ENCODE results near the gene IL26. TPM values are rescaled to one million over a fixed set of nuclear protein-coding genes. Genes with fewer than 3 reads are reported as not detected.

The IL26 gene
- total and polyA plus RNA-seq, 8 donors, result not detected

DNA sequence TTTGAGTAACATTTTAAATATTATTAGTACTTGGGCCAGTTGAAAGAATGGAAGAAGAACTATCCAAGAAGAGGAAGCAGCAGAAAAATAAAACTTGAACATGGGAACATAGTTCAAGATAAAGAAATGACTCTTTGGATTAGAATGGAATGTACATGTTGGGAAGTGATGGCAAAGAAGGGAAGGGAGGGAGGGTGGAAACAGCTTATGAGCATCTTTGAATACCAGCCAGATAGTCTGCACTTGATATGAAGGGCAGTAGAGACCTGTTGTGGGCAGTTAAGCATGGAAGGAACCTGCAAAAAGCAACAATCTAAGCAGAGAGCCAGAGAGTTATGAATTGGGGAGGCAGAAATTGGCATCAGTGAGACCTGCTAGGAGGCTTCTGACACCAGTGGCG, 37.8 kb upstream of the IL26 start:
- WGBS, 5 donors, result 77 to 95% (median 83%) methylated on average over 1 of the region's 1 CpG

DNA sequence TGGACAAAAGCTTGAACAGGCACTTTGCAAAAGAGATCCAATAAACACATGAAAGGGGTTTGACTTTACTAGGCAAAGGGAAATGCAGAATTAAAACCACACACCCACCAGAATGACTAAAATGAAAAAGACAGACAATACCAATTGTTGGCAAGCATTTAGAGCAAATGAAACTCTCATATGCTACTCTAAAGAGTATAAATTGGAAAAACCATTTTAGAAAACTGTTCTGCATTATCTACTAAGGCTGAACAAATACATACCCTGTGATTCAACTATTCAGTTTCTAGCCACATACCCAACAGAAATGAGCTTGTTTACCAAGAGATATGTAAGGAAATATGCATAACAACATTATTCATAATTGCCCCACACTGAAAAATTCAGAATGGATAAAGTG, 36.3 kb upstream of the IL26 start:
- no peaks in the 10 kb centered on the region for H3K9me3 ChIP-seq
- no peaks in the 10 kb centered on the region for H3K36me3 ChIP-seq
- H3K4me3 ChIP-seq, result no peak overlapping the region
- no peaks in the 10 kb centered on the region for H3K27me3 ChIP-seq
- no peak overlapping the region for H3K27ac ChIP-seq
- no peaks in the 10 kb centered on the region for H3K4me1 ChIP-seq
- DNase-seq, result no peak
- TF ChIP-seq POLR2A (IDR thresholded peaks at IDR 0.05) (no peak), EP300 (IDR thresholded peaks at IDR 0.05) (no peak), POLR2AphosphoS5 (IDR thresholded peaks at IDR 0.05) (no peak)
- TF ChIP-seq, protein P1, sequence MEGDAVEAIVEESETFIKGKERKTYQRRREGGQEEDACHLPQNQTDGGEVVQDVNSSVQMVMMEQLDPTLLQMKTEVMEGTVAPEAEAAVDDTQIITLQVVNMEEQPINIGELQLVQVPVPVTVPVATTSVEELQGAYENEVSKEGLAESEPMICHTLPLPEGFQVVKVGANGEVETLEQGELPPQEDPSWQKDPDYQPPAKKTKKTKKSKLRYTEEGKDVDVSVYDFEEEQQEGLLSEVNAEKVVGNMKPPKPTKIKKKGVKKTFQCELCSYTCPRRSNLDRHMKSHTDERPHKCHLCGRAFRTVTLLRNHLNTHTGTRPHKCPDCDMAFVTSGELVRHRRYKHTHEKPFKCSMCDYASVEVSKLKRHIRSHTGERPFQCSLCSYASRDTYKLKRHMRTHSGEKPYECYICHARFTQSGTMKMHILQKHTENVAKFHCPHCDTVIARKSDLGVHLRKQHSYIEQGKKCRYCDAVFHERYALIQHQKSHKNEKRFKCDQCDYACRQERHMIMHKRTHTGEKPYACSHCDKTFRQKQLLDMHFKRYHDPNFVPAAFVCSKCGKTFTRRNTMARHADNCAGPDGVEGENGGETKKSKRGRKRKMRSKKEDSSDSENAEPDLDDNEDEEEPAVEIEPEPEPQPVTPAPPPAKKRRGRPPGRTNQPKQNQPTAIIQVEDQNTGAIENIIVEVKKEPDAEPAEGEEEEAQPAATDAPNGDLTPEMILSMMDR (IDR thresholded peaks at IDR 0.05), result no peak
- intact Hi-C loops (cut with DNase I; ENCODE audit: low total_unique reads), result no loop called here

More for the DNA sequence above, 37.8 kb upstream of the IL26 start:
- no peak for DNase-seq
- Histone ChIP-seq H3K27me3 (no peaks in the 10 kb centered on the region), H3K36me3 (no peaks in the 10 kb centered on the region), H3K4me3 (no peak overlapping the region), H3K4me1 (no peaks in the 10 kb centered on the region), H3K27ac (no peak overlapping the region), H3K9me3 (no peaks in the 10 kb centered on the region)
- intact Hi-C loops (cut with DNase I; ENCODE audit: low total_unique reads), result no loop called here
- TF ChIP-seq EP300 (IDR thresholded peaks at IDR 0.05) (no peak), POLR2A (IDR thresholded peaks at IDR 0.05) (no peak), POLR2AphosphoS5 (IDR thresholded peaks at IDR 0.05) (no peak)
- TF ChIP-seq, protein P1 (IDR thresholded peaks at IDR 0.05), result no peak

DNA sequence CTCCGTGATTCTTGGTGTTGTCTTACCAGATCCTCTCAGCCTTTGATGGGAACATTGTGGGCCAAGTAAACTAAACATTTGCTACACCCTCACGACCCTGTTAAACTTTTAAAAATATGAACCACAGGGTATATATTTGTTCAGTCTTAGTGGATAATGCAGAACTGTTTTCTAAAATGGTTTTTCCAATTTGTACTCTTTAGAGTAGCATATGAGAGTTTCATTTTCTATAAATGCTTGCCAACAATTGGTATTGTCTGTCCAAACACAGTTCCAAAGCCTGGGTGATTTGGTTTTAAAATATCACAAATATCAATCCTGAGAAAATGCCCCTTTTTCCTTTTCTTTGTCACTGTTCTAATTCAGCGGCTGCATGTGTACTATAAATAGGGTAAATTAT, 34.5 kb upstream of the IL26 start:
- Histone ChIP-seq H3K4me1 (no peaks in the 10 kb centered on the region), H3K36me3 (no peaks in the 10 kb centered on the region), H3K9me3 (no peaks in the 10 kb centered on the region), H3K27me3 (no peaks in the 10 kb centered on the region), H3K27ac (no peak overlapping the region), H3K4me3 (no peak overlapping the region)
- 69 to 73% (median 69%) methylated on average over 3 of the region's 3 CpGs for WGBS, 5 donors
- DNase-seq, result no peak
- no peak for TF ChIP-seq POLR2A (IDR thresholded peaks at IDR 0.05)
- TF ChIP-seq EP300 (IDR thresholded peaks at IDR 0.05), result no peak
- TF ChIP-seq, protein P1 (IDR thresholded peaks at IDR 0.05), result no peak
- TF ChIP-seq POLR2AphosphoS5 (IDR thresholded peaks at IDR 0.05), result no peak
- intact Hi-C loops (cut with DNase I; ENCODE audit: low total_unique reads), result no loop called here

DNA sequence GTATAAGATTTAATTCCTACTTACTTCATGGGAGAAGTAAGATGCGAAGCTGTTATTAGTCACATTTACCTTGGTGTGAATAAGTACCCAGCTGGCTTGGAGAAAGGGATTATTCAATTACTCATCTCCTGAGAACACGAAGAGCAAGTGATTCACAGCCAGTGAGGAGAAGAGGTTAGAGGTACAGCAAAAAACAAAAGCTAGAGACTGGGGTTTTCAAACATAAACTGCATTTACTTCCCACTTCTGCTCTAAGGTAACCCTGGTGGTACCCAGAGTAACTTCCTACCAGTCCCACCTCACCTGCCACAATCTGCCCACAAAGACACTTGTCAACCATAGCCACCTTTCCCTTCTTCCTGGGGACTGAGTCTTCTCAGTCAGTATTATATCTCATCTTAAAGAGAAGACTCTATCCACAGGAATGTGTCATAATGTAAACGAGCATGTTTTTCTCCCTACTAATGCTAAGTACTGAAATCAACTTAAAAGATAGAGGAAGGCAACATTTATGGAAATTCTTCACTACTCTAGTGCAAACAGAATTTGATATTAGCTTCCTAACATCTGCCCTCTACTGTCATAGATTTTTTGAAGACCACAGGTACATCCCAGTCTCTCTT, 33.8 kb upstream of the IL26 start:
- H3K27me3 ChIP-seq, result no peaks in the 10 kb centered on the region
- DNase-seq, result no peak
- no peak overlapping the region for H3K4me3 ChIP-seq
- H3K4me1 ChIP-seq, result no peaks in the 10 kb centered on the region
- H3K36me3 ChIP-seq, result no peaks in the 10 kb centered on the region
- TF ChIP-seq POLR2AphosphoS5 (IDR thresholded peaks at IDR 0.05) (no peak), EP300 (IDR thresholded peaks at IDR 0.05) (no peak), POLR2A (IDR thresholded peaks at IDR 0.05) (no peak)
- TF ChIP-seq, protein P1 (IDR thresholded peaks at IDR 0.05), result no peak
- no peak overlapping the region for H3K27ac ChIP-seq
- WGBS, 5 donors, result 66 to 74% (median 66%) methylated on average over 3 of the region's 3 CpGs
- intact Hi-C loops (cut with DNase I; ENCODE audit: low total_unique reads), result no loop called here
- H3K9me3 ChIP-seq, result no peaks in the 10 kb centered on the region
